ENCODE measurements around the gene NYAP2.
A peak's percentile ranks its signal among the peaks of the same experiment; 100 is the strongest.

The NYAP2 gene

GRCh38 chr2:225637259-225637658, 237.7 kb downstream of the NYAP2 start:
- DNase-seq: no peak

DNA sequence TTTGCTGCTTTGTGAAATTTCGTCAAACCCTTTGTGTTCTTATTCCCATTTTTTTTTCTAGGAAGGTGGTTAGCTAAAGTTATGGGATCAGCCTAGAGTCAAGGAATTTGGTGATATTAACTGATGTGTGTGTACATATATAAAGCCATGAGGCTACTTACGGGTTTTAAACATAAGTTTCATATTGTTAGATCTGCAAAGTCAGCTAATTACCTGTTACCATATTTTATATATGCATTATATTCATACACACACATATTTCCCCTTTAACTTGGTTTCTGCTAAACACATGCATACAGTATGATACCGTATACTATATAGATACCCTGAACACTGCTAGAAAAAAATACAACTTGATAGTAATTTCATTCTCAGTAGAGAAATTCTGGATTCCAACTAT, 241.0 kb downstream of the NYAP2 start:
- DNase-seq: no peak

GRCh38 chr2:225649274-225649673, 249.8 kb downstream of the NYAP2 start:
- DNase-seq: no peak

- peak; percentile 93 for DNase-seq
Observed at GRCh38 chr2:225650041-225650440, 250.5 kb downstream of the NYAP2 start.

DNA sequence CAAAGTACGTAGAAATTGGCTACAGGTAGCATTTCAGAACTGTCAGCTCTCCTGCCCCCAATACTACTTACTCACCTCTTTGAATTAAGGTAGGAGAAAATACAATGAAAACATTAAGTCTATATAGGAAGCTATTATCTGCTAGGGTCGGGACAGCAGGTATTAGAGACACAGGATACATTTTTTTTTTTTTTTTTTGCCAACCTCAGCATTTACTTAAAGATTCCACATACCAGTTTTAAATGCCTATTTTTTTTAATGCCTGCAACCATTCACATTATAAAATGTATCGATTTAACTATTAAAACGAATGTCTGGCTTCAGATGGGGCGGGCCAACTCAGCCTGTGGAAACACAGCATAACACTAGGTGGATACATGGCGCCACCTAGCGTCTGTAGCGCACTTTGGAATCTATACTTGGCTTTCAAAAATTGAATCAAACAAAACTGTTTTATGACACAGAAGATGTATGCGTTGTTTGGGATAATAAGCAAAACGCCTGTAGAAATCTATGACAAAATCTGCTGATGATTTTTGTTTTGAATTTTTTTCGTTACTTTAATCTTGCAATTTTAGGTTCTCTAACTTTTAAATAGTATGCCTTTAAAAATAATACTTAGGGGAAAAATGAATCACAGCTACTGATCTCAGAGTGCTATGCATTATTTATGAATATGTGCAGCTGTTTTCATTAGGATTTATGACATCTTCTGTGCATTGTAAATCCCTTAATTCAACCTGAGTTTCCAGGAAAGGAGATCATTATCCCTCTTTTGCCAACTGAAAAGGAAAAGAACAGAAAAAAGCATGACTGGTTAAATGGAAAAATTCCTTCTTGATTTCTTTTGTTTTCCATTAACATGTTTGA, 261.0 kb downstream of the NYAP2 start:
- DNase-seq: peak; percentile 93

GRCh38 chr2:225662101-225662500, 262.6 kb downstream of the NYAP2 start:
- no peak for DNase-seq

DNA sequence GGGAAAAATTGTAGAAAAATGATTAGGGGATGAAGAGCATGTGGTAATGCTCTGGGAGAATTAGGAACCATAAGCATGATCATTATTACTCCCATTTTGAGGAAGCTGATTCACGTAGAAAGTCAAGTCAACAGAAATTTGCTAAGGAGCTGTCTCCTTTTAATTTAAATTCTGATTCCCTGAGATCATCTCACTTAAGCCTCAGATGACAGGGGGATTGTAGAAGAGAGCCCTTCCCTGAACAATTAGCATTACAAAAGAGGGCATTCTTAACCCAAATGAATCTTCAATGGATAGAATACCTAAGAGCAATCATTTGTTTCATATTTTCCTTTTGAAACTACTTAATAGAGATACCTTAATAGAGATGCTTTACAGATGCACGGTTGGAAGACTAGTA, 267.9 kb downstream of the NYAP2 start:
- DNase-seq: no peak

DNA sequence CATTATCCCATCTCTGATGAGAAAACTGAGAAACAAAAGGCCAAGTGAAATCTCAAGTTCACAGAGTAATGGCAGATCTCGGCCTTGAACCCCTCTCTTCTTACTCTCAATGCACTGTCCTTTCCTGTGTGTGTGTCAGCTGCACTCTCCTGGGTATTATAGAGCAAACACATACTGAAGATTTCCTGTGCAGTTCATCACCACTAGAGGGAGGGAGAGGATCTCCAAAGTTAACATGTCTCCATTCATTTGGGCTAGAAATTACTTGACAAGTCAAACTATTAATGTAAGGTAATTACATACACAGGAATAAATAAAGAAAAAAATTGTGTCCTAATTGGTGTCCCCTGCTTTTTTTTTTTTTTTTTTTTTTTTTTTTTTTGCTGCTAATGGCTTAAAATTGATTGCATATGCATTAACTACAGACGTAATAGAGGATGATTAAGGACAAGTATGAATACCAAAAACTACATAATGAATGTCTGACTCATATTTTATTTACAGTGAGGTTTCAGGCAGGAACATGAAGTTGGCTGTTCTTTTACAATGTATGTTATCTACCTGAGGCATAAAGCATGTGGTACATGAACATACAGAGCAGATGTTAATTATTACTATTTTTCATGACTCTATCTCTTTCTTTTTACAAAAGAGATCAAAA, 269.2 kb downstream of the NYAP2 start:
- peak; percentile 80 for DNase-seq

DNA sequence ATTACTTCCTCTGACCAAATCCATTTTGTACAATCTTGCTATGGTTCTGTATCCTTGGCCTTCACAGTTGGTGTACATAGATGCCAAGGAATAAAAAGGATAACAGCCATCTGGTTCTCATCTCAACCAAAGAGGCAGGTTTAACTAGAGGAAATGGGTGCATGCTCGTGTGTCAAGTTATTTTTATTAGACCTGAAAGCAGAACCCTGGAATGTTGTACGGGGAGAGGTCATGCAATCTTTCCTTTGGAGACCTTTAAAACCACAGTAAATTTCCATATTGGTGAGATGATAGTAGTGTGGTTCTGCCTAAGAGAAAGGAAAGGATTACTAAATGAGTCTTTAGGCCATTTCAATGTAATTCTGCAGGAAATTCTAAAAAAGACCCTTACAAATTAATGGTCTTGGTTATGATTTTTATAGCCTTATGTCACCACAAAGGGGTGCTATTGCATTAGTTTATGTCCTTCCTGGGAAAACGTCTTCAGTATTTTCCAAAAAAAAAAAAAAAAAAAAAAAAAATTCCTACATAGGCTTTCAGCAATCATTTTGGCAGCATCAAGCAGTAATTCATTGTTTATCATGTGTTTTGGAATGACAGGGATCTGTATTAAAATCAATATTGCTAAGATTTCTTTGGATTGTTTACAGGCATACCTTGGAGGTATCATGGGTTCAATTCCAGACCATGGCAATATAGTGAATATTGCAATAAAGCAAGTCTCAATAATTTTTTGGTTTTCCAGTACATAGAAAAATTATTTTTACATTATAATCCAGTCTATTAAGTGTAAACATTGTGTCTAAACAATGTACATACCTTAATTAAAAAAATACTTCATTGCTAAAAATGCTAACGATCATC, 270.8 kb downstream of the NYAP2 start:
- DNase-seq: peak; percentile 78

DNA sequence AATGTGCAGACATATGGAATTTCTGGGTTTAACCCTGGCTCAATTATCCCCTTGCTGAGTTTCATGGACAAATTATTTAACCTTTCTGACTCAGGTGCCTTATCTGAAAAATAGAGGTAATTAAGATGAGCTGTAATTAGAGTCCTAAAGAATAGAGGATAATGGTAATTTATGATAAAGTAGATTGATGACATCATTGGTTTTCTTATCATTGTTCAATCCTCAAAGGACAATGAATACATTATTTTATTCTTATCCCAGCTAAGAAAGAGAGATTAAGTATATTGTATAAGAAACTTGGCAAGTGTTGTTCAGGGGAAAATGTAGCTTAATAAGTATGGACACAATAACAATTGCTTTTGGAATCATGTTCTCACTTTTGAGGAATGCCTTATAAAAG, 279.3 kb downstream of the NYAP2 start:
- no peak for DNase-seq

DNA sequence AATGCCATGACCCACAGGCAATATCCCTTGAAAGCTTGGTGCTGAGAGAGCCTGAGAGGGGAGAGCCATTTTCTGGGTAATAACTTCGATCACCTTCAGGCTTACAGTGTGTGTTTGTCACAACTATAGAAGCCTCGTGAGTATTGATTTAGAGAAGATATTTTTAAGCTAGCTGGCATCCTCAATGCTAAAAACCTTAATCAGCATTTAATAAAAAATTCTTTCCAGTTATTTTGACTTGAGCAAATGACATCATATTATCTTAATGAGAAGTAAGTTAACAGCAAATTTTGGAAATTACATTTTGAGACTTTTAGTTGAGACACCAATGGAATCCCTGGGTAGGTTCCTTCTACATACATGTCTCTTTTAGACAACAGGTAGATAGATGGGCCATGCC, 283.7 kb downstream of the NYAP2 start:
- DNase-seq: no peak

DNA sequence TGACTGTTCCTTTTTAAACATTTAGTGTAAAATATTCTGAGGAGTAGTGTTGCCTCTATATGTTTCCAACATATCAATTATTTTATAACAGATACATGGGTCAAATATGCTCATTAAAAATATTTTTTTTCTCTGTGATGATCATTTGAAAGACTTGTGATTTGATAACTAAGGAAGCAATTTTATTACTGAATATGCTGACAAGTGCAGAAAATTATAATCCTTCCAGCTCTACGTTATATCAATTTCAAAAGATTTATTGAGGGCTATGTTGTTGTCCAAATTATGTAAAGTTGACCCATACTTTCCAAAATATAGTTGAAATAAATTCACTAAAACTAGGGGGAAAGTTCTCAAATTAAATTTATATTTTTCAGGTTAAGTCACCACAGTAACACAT, 290.6 kb downstream of the NYAP2 start:
- no peak for DNase-seq

GRCh38 chr2:225691711-225692110, 292.2 kb downstream of the NYAP2 start:
- DNase-seq: no peak

DNA sequence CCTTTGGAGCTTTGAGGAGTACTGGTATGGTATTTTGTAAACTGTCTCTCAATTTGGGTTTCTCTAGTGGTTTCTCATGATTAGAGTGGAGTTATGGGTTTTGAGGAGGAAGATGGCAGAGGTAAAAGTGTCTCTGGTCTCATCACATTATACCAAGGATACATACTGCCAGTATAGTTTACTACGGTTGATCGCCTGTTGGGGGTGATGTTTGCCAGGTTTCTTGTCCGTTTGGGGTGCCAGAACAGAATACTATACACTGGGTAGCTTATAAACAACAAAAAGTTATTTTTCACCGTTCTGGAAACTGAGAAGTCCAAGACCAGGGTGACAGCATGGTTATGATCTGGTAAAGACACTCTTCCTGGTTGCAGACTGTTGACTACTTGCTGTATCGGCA, 293.7 kb downstream of the NYAP2 start:
- no peak for DNase-seq

GRCh38 chr2:225694664-225695063, 295.2 kb downstream of the NYAP2 start:
- no peak for DNase-seq

GRCh38 chr2:225697936-225698335, 298.4 kb downstream of the NYAP2 start:
- no peak for DNase-seq

Data from eye (tissue), 1 donor.